ENCODE data around the gene DNAH1. TPM values are rescaled to one million over a fixed set of nuclear protein-coding genes. Genes with fewer than 3 reads are reported as not detected.
A peak's percentile ranks its signal among the peaks of the same experiment; 100 is the strongest.

DNAH1 gene
- total and polyA plus RNA-seq, 2 experiments from 2014 or later: 0.81 to 4.0 TPM

GRCh38 chr3:52322466-52322865, 6.3 kb downstream of the DNAH1 start:
- Histone ChIP-seq H2AFZ (no peak overlapping the region), H3K9me2 (ENCODE audit: insufficient read depth) (no peaks in the 10 kb centered on the region), H3K79me2 (ENCODE audit: insufficient read depth) (no peaks in the 10 kb centered on the region), H3F3A (ENCODE audit: insufficient read depth) (no peaks in the 10 kb centered on the region), H3K4me2 (ENCODE audit: unreplicated experiment) (no peak overlapping the region), H3K4me1 (ENCODE audit: insufficient read depth) (no peaks in the 10 kb centered on the region), H3K36me3 (ENCODE audit: low read depth) (no peaks in the 10 kb centered on the region), H3K27ac (no peak overlapping the region), H3K9ac (no peak overlapping the region), H3K9me3 (ENCODE audit: low read depth) (no peaks in the 10 kb centered on the region), H3K4me3 (no peak overlapping the region), H4K20me1 (ENCODE audit: insufficient read depth) (no peaks in the 10 kb centered on the region), H3K27me3 (replicated peaks; ENCODE audit: insufficient read depth) (no peaks in the 10 kb centered on the region)
- no peak for DNase-seq
- in situ Hi-C loops (cut with MboI): no loop called here
- WGBS, 2 experiments (ENCODE audit: low coverage in 1 of 2, low lambda C conversion rate in 2 of 2, missing lambda C conversion rate in 2 of 2): 74 to 82% methylated on average over 7 of the region's 7 CpGs
- TF ChIP-seq EZH2phosphoT487 (IDR thresholded peaks at IDR 0.05; ENCODE audit: insufficient read depth, low read depth) (no peak), EZH2 (IDR thresholded peaks at IDR 0.05; ENCODE audit: insufficient read depth, poor library complexity, severe bottlenecking) (no peak)

DNA sequence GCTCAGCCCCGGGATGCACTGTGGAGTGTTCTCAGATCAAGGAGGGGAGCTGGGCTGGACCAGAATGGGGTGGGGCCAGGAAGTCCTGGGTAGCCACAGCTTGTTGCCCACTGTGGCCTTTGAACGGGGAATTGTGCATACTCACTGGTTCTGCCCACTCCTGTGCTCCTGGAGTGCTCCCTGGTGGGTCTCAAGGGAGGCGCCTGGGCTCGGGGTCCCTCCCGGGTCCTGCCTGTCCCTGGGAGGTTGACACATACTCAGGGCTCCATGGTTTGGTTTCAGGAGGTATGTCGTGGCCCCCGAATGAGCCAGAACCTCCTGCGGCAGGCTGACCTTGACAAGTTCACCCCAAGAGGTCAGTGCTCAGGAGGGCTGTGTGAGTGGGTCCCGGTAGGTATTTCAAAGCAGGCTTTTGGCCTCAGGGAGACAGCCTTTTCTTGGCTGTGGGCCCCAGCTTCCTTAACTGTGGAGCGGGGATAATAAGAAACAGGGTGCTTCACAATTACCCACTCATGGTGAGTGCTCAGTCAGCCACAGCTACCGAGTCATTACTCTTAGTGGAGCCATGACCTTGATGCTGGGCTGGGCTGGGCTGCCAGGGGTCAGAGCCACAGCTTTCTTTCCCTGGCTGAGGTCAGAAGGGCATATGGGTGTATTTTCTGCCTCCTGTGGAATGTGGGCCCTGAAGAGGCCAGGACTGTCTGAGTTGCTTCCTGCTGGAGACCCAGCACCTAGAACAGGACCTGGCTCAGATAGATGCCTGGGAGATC, 7.6 kb downstream of the DNAH1 start:
- Histone ChIP-seq H3K4me1 (ENCODE audit: insufficient read depth) (no peaks in the 10 kb centered on the region), H3K9me3 (ENCODE audit: low read depth) (no peaks in the 10 kb centered on the region), H3K4me3 (no peak overlapping the region), H2AFZ (no peak overlapping the region), H3K9me2 (ENCODE audit: insufficient read depth) (no peaks in the 10 kb centered on the region), H3K27ac (no peak overlapping the region), H4K20me1 (ENCODE audit: insufficient read depth) (no peaks in the 10 kb centered on the region), H3K79me2 (ENCODE audit: insufficient read depth) (no peaks in the 10 kb centered on the region), H3K27me3 (replicated peaks; ENCODE audit: insufficient read depth) (no peaks in the 10 kb centered on the region), H3K9ac (no peak overlapping the region), H3F3A (ENCODE audit: insufficient read depth) (no peaks in the 10 kb centered on the region), H3K36me3 (ENCODE audit: low read depth) (no peaks in the 10 kb centered on the region), H3K4me2 (ENCODE audit: unreplicated experiment) (no peak overlapping the region)
- TF ChIP-seq EZH2phosphoT487 (IDR thresholded peaks at IDR 0.05; ENCODE audit: insufficient read depth, low read depth) (no peak), EZH2 (IDR thresholded peaks at IDR 0.05; ENCODE audit: insufficient read depth, poor library complexity, severe bottlenecking) (no peak)
- DNase-seq: peak; percentile 19
- in situ Hi-C loops (cut with MboI): no loop called here
- WGBS, 2 experiments (ENCODE audit: low coverage in 1 of 2, low lambda C conversion rate in 2 of 2, missing lambda C conversion rate in 2 of 2): 86 to 91% methylated on average over 11 of the region's 11 CpGs

- no peak overlapping the region for H3K4me2 ChIP-seq (ENCODE audit: unreplicated experiment)
- no peaks in the 10 kb centered on the region for H3K4me1 ChIP-seq (ENCODE audit: insufficient read depth)
- H3K9ac ChIP-seq: no peak overlapping the region
- H3K27me3 ChIP-seq (replicated peaks; ENCODE audit: insufficient read depth): no peaks in the 10 kb centered on the region
- H3K4me3 ChIP-seq: no peak overlapping the region
- H2AFZ ChIP-seq: no peak overlapping the region
- H3K79me2 ChIP-seq (ENCODE audit: insufficient read depth): no peaks in the 10 kb centered on the region
- H3K9me2 ChIP-seq (ENCODE audit: insufficient read depth): no peaks in the 10 kb centered on the region
- H3K9me3 ChIP-seq (ENCODE audit: low read depth): no peaks in the 10 kb centered on the region
- 87 to 89% methylated on average over 7 to 9 of the region's 9 CpGs for WGBS, 2 experiments (ENCODE audit: low coverage in 1 of 2, low lambda C conversion rate in 2 of 2, missing lambda C conversion rate in 2 of 2)
- DNase-seq: no peak
- in situ Hi-C loops (cut with MboI): no loop called here
- H3F3A ChIP-seq (ENCODE audit: insufficient read depth): no peaks in the 10 kb centered on the region
- TF ChIP-seq EZH2 (IDR thresholded peaks at IDR 0.05; ENCODE audit: insufficient read depth, poor library complexity, severe bottlenecking) (no peak), EZH2phosphoT487 (IDR thresholded peaks at IDR 0.05; ENCODE audit: insufficient read depth, low read depth) (no peak)
- no peaks in the 10 kb centered on the region for H3K36me3 ChIP-seq (ENCODE audit: low read depth)
- no peaks in the 10 kb centered on the region for H4K20me1 ChIP-seq (ENCODE audit: insufficient read depth)
- no peak overlapping the region for H3K27ac ChIP-seq
Observed at GRCh38 chr3:52324676-52325075, 8.6 kb downstream of the DNAH1 start.

DNA sequence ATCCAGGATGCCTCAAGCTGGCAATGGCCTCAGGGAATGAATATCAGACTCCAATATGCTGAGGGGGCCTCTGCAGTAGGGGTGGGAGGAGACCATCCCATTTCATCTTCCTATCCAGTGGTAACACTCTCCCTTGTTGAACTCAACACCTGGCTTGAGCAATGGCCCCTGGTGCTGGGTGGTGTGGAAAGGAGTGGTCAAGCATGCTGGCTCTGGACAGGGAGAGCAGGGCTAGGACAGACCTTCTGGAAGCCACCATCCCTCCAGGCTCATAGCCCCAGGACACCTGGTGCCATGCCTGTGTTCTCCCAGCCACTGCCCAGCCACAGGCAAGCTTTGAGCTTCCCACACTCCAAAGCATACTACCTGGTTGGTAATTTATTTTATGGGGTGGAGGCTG, 9.6 kb downstream of the DNAH1 start:
- in situ Hi-C loops (cut with MboI): no loop called here
- no peak overlapping the region for H2AFZ ChIP-seq
- no peak overlapping the region for H3K4me2 ChIP-seq (ENCODE audit: unreplicated experiment)
- TF ChIP-seq EZH2phosphoT487 (IDR thresholded peaks at IDR 0.05; ENCODE audit: insufficient read depth, low read depth): no peak
- no peak for TF ChIP-seq EZH2 (IDR thresholded peaks at IDR 0.05; ENCODE audit: insufficient read depth, poor library complexity, severe bottlenecking)
- H3F3A ChIP-seq (ENCODE audit: insufficient read depth): no peaks in the 10 kb centered on the region
- H3K27ac ChIP-seq: no peak overlapping the region
- H4K20me1 ChIP-seq (ENCODE audit: insufficient read depth): no peaks in the 10 kb centered on the region
- no peaks in the 10 kb centered on the region for H3K36me3 ChIP-seq (ENCODE audit: low read depth)
- H3K4me3 ChIP-seq: no peak overlapping the region
- H3K27me3 ChIP-seq (replicated peaks; ENCODE audit: insufficient read depth): no peaks in the 10 kb centered on the region
- no peak for DNase-seq
- no peak overlapping the region for H3K9ac ChIP-seq
- H3K9me2 ChIP-seq (ENCODE audit: insufficient read depth): no peaks in the 10 kb centered on the region
- H3K9me3 ChIP-seq (ENCODE audit: low read depth): no peaks in the 10 kb centered on the region
- no peaks in the 10 kb centered on the region for H3K4me1 ChIP-seq (ENCODE audit: insufficient read depth)
- no peaks in the 10 kb centered on the region for H3K79me2 ChIP-seq (ENCODE audit: insufficient read depth)
